CD4-positive, alpha-beta T cell treated with Interleukin-17A for 4 hours (primary cell): ENCODE measurements around the gene GOLGA1.

Source experiments
- DNase-seq: peaks from one replicate; pipeline ENCODE4 v3.0.0-alpha.2; 2020; ENCODE audit warnings: mixed read lengths

GOLGA1 gene

GRCh38 chr9:124881138-124881743, 59.6 kb downstream of the GOLGA1 start:
- no peak for DNase-seq

GRCh38 chr9:124880501-124880900, 60.4 kb downstream of the GOLGA1 start:
- no peak for DNase-seq

GRCh38 chr9:124879226-124879625, 61.7 kb downstream of the GOLGA1 start:
- no peak for DNase-seq

- DNase-seq: no peak
These were observed 62.4 kb downstream of the GOLGA1 start for GRCh38 chr9:124878518-124878917.

GRCh38 chr9:124878021-124878420, 62.9 kb downstream of the GOLGA1 start:
- no peak for DNase-seq

- no peak for DNase-seq
These were observed 63.7 kb downstream of the GOLGA1 start for GRCh38 chr9:124877021-124877782.

- no peak for DNase-seq
These were observed 65.4 kb downstream of the GOLGA1 start for GRCh38 chr9:124875501-124875900.

- no peak for DNase-seq
These were observed 67.2 kb downstream of the GOLGA1 start for GRCh38 chr9:124873664-124874063.

GRCh38 chr9:124871156-124871561, 69.7 kb downstream of the GOLGA1 start:
- DNase-seq: no peak

- DNase-seq: no peak
These were observed 70.2 kb downstream of the GOLGA1 start for GRCh38 chr9:124870723-124871122.

- DNase-seq: peak; percentile 85
These were observed 70.8 kb downstream of the GOLGA1 start for GRCh38 chr9:124869986-124870560.

- peak; percentile 48 for DNase-seq
These were observed 71.4 kb downstream of the GOLGA1 start for GRCh38 chr9:124869466-124869985.

GRCh38 chr9:124868511-124869465, 72.1 kb downstream of the GOLGA1 start:
- DNase-seq: peak; percentile 92

GRCh38 chr9:124863371-124863871, 77.5 kb downstream of the GOLGA1 start:
- no peak for DNase-seq

GRCh38 chr9:124861342-124862229, 79.3 kb downstream of the GOLGA1 start, which contains the start of the genes ARPC5L and RPL35:
Gene ARPC5L, plus strand, starts transcription at chr9:124862130. Its CDS starts 7,161 bp downstream, at chr9:124869291.
Gene RPL35, minus strand, starts transcription at chr9:124861957. Its CDS starts 45 bp downstream, at chr9:124861912.
- peak; percentile 97 for DNase-seq

GRCh38 chr9:124860582-124861341, 80.1 kb downstream of the GOLGA1 start:
- no peak for DNase-seq

- no peak for DNase-seq
These were observed 80.9 kb downstream of the GOLGA1 start for GRCh38 chr9:124859803-124860581.

GRCh38 chr9:124858330-124859046, 82.4 kb downstream of the GOLGA1 start:
- no peak for DNase-seq
